Measurements from ENCODE around the gene MESP1.

MESP1 gene

GRCh38 chr15:89768071-89768500 lies 17.0 kb upstream of the MESP1 start:
- H3K79me2 ChIP-seq (ENCODE audit: control insufficient read depth, low read length): no peaks in the 10 kb centered on the region
- H3K4me2 ChIP-seq (ENCODE audit: low read length): no peak overlapping the region
- no peaks in the 10 kb centered on the region for H3K4me1 ChIP-seq (ENCODE audit: control insufficient read depth, low read length)
- no peaks in the 10 kb centered on the region for H3K36me3 ChIP-seq (ENCODE audit: control insufficient read depth, low read length)
- H3K9me3 ChIP-seq (ENCODE audit: control insufficient read depth, insufficient read depth, low read length): no peaks in the 10 kb centered on the region
- H3K9me2 ChIP-seq (replicated peaks; ENCODE audit: control insufficient read depth, low read length): no peaks in the 10 kb centered on the region
- no peaks in the 10 kb centered on the region for H4K20me1 ChIP-seq (ENCODE audit: control insufficient read depth, insufficient read depth, low read depth, low read length)
- H3K4me3 ChIP-seq (ENCODE audit: low read length): no peak overlapping the region
- no peaks in the 10 kb centered on the region for H3F3A ChIP-seq (ENCODE audit: control insufficient read depth, insufficient read depth)
- H3K27ac ChIP-seq (ENCODE audit: low read depth, low read length): no peak overlapping the region
- no peak for TF ChIP-seq CTCF (IDR thresholded peaks at IDR 0.05; ENCODE audit: low read depth, low read length, poor library complexity, severe bottlenecking)
- no peak for TF ChIP-seq EZH2phosphoT487 (IDR thresholded peaks at IDR 0.05; ENCODE audit: borderline replicate concordance, low read length)
- no peaks in the 10 kb centered on the region for H3K27me3 ChIP-seq (ENCODE audit: control insufficient read depth, low read length)

- Histone ChIP-seq H3K27ac (ENCODE audit: low read depth, low read length) (no peak overlapping the region), H3K9me3 (ENCODE audit: control insufficient read depth, insufficient read depth, low read length) (no peaks in the 10 kb centered on the region), H3K79me2 (ENCODE audit: control insufficient read depth, low read length) (no peaks in the 10 kb centered on the region), H3F3A (ENCODE audit: control insufficient read depth, insufficient read depth) (no peaks in the 10 kb centered on the region), H3K4me2 (ENCODE audit: low read length) (no peak overlapping the region), H4K20me1 (ENCODE audit: control insufficient read depth, insufficient read depth, low read depth, low read length) (no peaks in the 10 kb centered on the region), H3K9me2 (replicated peaks; ENCODE audit: control insufficient read depth, low read length) (no peaks in the 10 kb centered on the region), H3K4me3 (ENCODE audit: low read length) (no peak overlapping the region), H3K4me1 (ENCODE audit: control insufficient read depth, low read length) (no peaks in the 10 kb centered on the region), H3K36me3 (ENCODE audit: control insufficient read depth, low read length) (no peaks in the 10 kb centered on the region), H3K27me3 (ENCODE audit: control insufficient read depth, low read length) (no peaks in the 10 kb centered on the region)
- TF ChIP-seq CTCF (IDR thresholded peaks at IDR 0.05; ENCODE audit: low read depth, low read length, poor library complexity, severe bottlenecking) (no peak), EZH2phosphoT487 (IDR thresholded peaks at IDR 0.05; ENCODE audit: borderline replicate concordance, low read length) (no peak)
Observed at GRCh38 chr15:89767411-89767915, 16.4 kb upstream of the MESP1 start.

GRCh38 chr15:89766357-89767311 lies 15.6 kb upstream of the MESP1 start:
- H3K9me3 ChIP-seq (ENCODE audit: control insufficient read depth, insufficient read depth, low read length): no peaks in the 10 kb centered on the region
- H3K27ac ChIP-seq (ENCODE audit: low read depth, low read length): no peak overlapping the region
- H3K4me3 ChIP-seq (ENCODE audit: low read length): no peak overlapping the region
- no peaks in the 10 kb centered on the region for H3K36me3 ChIP-seq (ENCODE audit: control insufficient read depth, low read length)
- H3F3A ChIP-seq (ENCODE audit: control insufficient read depth, insufficient read depth): no peaks in the 10 kb centered on the region
- H3K4me2 ChIP-seq (ENCODE audit: low read length): no peak overlapping the region
- TF ChIP-seq CTCF (IDR thresholded peaks at IDR 0.05; ENCODE audit: low read depth, low read length, poor library complexity, severe bottlenecking): no peak
- no peaks in the 10 kb centered on the region for H3K79me2 ChIP-seq (ENCODE audit: control insufficient read depth, low read length)
- H3K4me1 ChIP-seq (ENCODE audit: control insufficient read depth, low read length): no peaks in the 10 kb centered on the region
- no peaks in the 10 kb centered on the region for H4K20me1 ChIP-seq (ENCODE audit: control insufficient read depth, insufficient read depth, low read depth, low read length)
- H3K27me3 ChIP-seq (ENCODE audit: control insufficient read depth, low read length): no peaks in the 10 kb centered on the region
- H3K9me2 ChIP-seq (replicated peaks; ENCODE audit: control insufficient read depth, low read length): no peaks in the 10 kb centered on the region
